HEK293 (cell line): ENCODE measurements around the gene RNF214.

Experiments used
- CTCF ChIA-PET: fragments of 350-600 bp; formaldehyde crosslinking; extraction: SDS; loops from one replicate; lab custom pipeline; 2021; ENCODE audit warnings: antibody characterized with exemption; lab: Yijun Ruan, JAX
- POLR2A ChIA-PET: fragments of 300-600 bp; formaldehyde crosslinking; extraction: SDS; loops from one replicate; lab custom pipeline; 2020; ENCODE audit warnings: antibody characterized with exemption, inconsistent platforms; lab: Yijun Ruan, JAX
- H3K27ac ChIP-seq: fragments of 200-500 bp; sonication (Bioruptor generic); 2 replicates; pipeline ENCODE4 v1.5.1; 2014; ENCODE audit warnings: low read depth, low read length, control low read depth, inconsistent platforms; ENCODE audit errors: extremely low read depth
- H3K36me3 ChIP-seq, 2 experiments: fragments of 200-500 bp in 1 of 2; sonication (Bioruptor generic) in 1 of 2; 1 replicate in 1 of 2; 2 replicates in 1 of 2; pipeline ENCODE4 v1.5.1; 2014 to 2017; ENCODE audit warnings: inconsistent platforms in 2 of 2, low read length in 2 of 2; ENCODE audit not compliant: control insufficient read depth in 2 of 2, insufficient read depth in 1 of 2
- H3K4me1 ChIP-seq: fragments of 200-500 bp; sonication (Bioruptor generic); 2 replicates; pipeline ENCODE4 v1.5.1; 2014; ENCODE audit warnings: mild to moderate bottlenecking, low read length, inconsistent platforms; ENCODE audit not compliant: control insufficient read depth, insufficient read depth
- H3K4me3 ChIP-seq: 2 replicates; pipeline ENCODE4 v1.5.1; 2011; ENCODE audit warnings: low read depth, mild to moderate bottlenecking, control low read depth, low read length, moderate library complexity
- H3K9me3 ChIP-seq: fragments of 200-500 bp; sonication (Bioruptor generic); 2 replicates; pipeline ENCODE4 v1.5.1; 2014; ENCODE audit warnings: low read depth, low read length, inconsistent platforms; ENCODE audit not compliant: control insufficient read depth, insufficient read depth
- ATF2 ChIP-seq: fragments of 450-650 bp; formaldehyde crosslinking; IDR thresholded peaks from 2 replicates; pipeline ENCODE4 v1.5.1; 2016; ENCODE audit warnings: missing biosample characterization, missing genetic modification characterization, low read depth
- BCL11B ChIP-seq: fragments of 450-650 bp; formaldehyde crosslinking; IDR thresholded peaks from 2 replicates; pipeline ENCODE4 v1.5.1; 2016; ENCODE audit warnings: low read depth, missing biosample characterization, missing genetic modification characterization
- KLF1 ChIP-seq: fragments of 450-650 bp; formaldehyde crosslinking; IDR thresholded peaks from 2 replicates; pipeline ENCODE4 v1.5.1; 2016; ENCODE audit warnings: missing biosample characterization, missing genetic modification characterization
- TCF7L2 ChIP-seq: IDR thresholded peaks from 2 replicates; pipeline ENCODE4 v1.6.1; 2011; ENCODE audit warnings: low read depth, mild to moderate bottlenecking, inconsistent platforms, low read length, moderate library complexity, borderline replicate concordance
- ZBTB6 ChIP-seq: fragments of 450-650 bp; formaldehyde crosslinking; IDR thresholded peaks from 2 replicates; pipeline ENCODE4 v1.5.1; 2017; ENCODE audit warnings: missing biosample characterization, missing genetic modification characterization
- ZBTB7A ChIP-seq: fragments of 450-650 bp; formaldehyde crosslinking; IDR thresholded peaks from 2 replicates; pipeline ENCODE4 v1.5.1; 2016; ENCODE audit warnings: low read depth, missing biosample characterization, missing genetic modification characterization
- ZNF133 ChIP-seq: fragments of 450-650 bp; formaldehyde crosslinking; IDR thresholded peaks from 2 replicates; pipeline ENCODE4 v1.5.1; 2016; ENCODE audit warnings: missing biosample characterization, missing genetic modification characterization
- ZNF211 ChIP-seq: fragments of 450-650 bp; formaldehyde crosslinking; IDR thresholded peaks from 2 replicates; pipeline ENCODE4 v1.5.1; 2016; ENCODE audit warnings: low read depth, missing biosample characterization, missing genetic modification characterization
- ZNF311 ChIP-seq: fragments of 450-650 bp; formaldehyde crosslinking; IDR thresholded peaks from 2 replicates; pipeline ENCODE4 v1.5.1; 2017; ENCODE audit warnings: missing biosample characterization, missing genetic modification characterization, borderline replicate concordance
- ZNF324 ChIP-seq: fragments of 450-650 bp; formaldehyde crosslinking; IDR thresholded peaks from 2 replicates; pipeline ENCODE4 v1.5.1; 2016; ENCODE audit warnings: missing biosample characterization, missing genetic modification characterization
- ZNF366 ChIP-seq: fragments of 450-650 bp; formaldehyde crosslinking; conservative IDR thresholded peaks from 2 replicates; pipeline ENCODE4 v1.5.1; 2016; ENCODE audit warnings: missing biosample characterization, missing genetic modification characterization
- ZNF37A ChIP-seq: fragments of 450-650 bp; IDR thresholded peaks from 2 replicates; pipeline ENCODE4 v1.5.1; 2018; ENCODE audit warnings: missing biosample characterization, missing genetic modification characterization
- ZNF488 ChIP-seq: fragments of 450-650 bp; formaldehyde crosslinking; IDR thresholded peaks from 2 replicates; pipeline ENCODE4 v1.5.1; 2016; ENCODE audit warnings: missing biosample characterization, missing genetic modification characterization
- ZNF548 ChIP-seq: fragments of 450-650 bp; formaldehyde crosslinking; IDR thresholded peaks from 2 replicates; pipeline ENCODE4 v1.5.1; 2016; ENCODE audit warnings: missing biosample characterization, missing genetic modification characterization
- ZNF555 ChIP-seq: fragments of 450-650 bp; formaldehyde crosslinking; conservative IDR thresholded peaks from 2 replicates; pipeline ENCODE4 v1.5.1; 2017; ENCODE audit warnings: missing biosample characterization, mild to moderate bottlenecking, missing genetic modification characterization, inconsistent platforms
- ZNF558 ChIP-seq: fragments of 450-650 bp; formaldehyde crosslinking; IDR thresholded peaks from 2 replicates; pipeline ENCODE4 v1.5.1; 2016; ENCODE audit warnings: missing biosample characterization, missing genetic modification characterization
- ZNF621 ChIP-seq: fragments of 450-650 bp; formaldehyde crosslinking; IDR thresholded peaks from 2 replicates; pipeline ENCODE4 v1.5.1; 2017; ENCODE audit warnings: missing biosample characterization, missing genetic modification characterization
- ZNF624 ChIP-seq: fragments of 450-650 bp; formaldehyde crosslinking; IDR thresholded peaks from 2 replicates; pipeline ENCODE4 v1.5.1; 2017; ENCODE audit warnings: missing biosample characterization, missing genetic modification characterization
- ZNF677 ChIP-seq: fragments of 450-650 bp; IDR thresholded peaks from 2 replicates; pipeline ENCODE4 v1.5.0; 2018; ENCODE audit warnings: missing biosample characterization, mild to moderate bottlenecking, missing genetic modification characterization, moderate library complexity
- ZNF704 ChIP-seq: fragments of 450-650 bp; formaldehyde crosslinking; IDR thresholded peaks from 2 replicates; pipeline ENCODE4 v1.5.1; 2016; ENCODE audit warnings: missing biosample characterization, missing genetic modification characterization
- ZSCAN18 ChIP-seq: fragments of 450-650 bp; formaldehyde crosslinking; IDR thresholded peaks from 2 replicates; pipeline ENCODE4 v1.5.1; 2016; ENCODE audit warnings: missing biosample characterization, missing genetic modification characterization

The RNF214 gene

GRCh38 chr11:117201658-117202305, 30.7 kb upstream of the RNF214 start:
- no peak for TF ChIP-seq ZSCAN18 (tag by site-specific recombination)
- no peak for TF ChIP-seq BCL11B (tag by site-specific recombination)
- TF ChIP-seq KLF1: no peak
- TF ChIP-seq ZBTB6 (tag by site-specific recombination): no peak
- TF ChIP-seq, all 188 proteins: peak for 0
- ChIA-PET CTCF (interaction anchor here (0.8 to 2.0 kb wide), 6 partner anchors 8 to 30 kb away, joined by 3 to 4 read pairs (median 4); partner anchors contain the start of gene PCSK7), POLR2A (interaction anchor here (1.1 to 1.3 kb wide), 2 partner anchors 18 to 25 kb away, joined by 3 read pairs; no protein-coding TSS in a partner anchor)
- Histone ChIP-seq H3K9me3 (no peaks in the 10 kb centered on the region), H3K36me3 (peaks cover 0 to 23% of the 10 kb centered on the region in 2 experiments; a peak in 1 of 3 replicates), H3K27ac (no peak overlapping the region), H3K4me1 (no peaks in the 10 kb centered on the region), H3K4me3 (no peak overlapping the region)

- Histone ChIP-seq H3K27ac (no peak overlapping the region), H3K4me1 (no peaks in the 10 kb centered on the region), H3K9me3 (no peaks in the 10 kb centered on the region), H3K36me3 (peaks cover 0 to 20% of the 10 kb centered on the region in 2 experiments; a peak in 1 of 3 replicates), H3K4me3 (no peak overlapping the region)
- POLR2A ChIA-PET: interaction anchor here (1.1 to 1.5 kb wide), 3 partner anchors 18 to 24 kb away, joined by 3 read pairs; no protein-coding TSS in a partner anchor
- TF ChIP-seq ZNF133 (tag by site-specific recombination): no peak
- TF ChIP-seq ZNF558 (tag by site-specific recombination): no peak
- TF ChIP-seq ZNF37A (tag by site-specific recombination): no peak
- CTCF ChIA-PET: interaction anchor here (0.9 to 2.0 kb wide), 5 partner anchors 8 to 29 kb away, joined by 3 to 4 read pairs (median 4); partner anchors contain the start of gene PCSK7
Observed at GRCh38 chr11:117202386-117203068, 29.9 kb upstream of the RNF214 start.

- no peak overlapping the region for H3K27ac ChIP-seq
- no peak overlapping the region for H3K4me3 ChIP-seq
- POLR2A ChIA-PET: interaction anchor here (1.1 to 1.5 kb wide), 3 partner anchors 17 to 24 kb away, joined by 3 read pairs; no protein-coding TSS in a partner anchor
- H3K9me3 ChIP-seq: no peaks in the 10 kb centered on the region
- CTCF ChIA-PET: interaction anchor here (0.6 to 2.0 kb wide), 3 partner anchors 22 to 1993 kb away, joined by 3 to 4 read pairs (median 3); partner anchors contain the start of gene PCSK7
- no peaks in the 10 kb centered on the region for H3K4me1 ChIP-seq
- peaks cover 0 to 20% of the 10 kb centered on the region in 2 experiments; a peak in 1 of 3 replicates for H3K36me3 ChIP-seq
- TF ChIP-seq ZNF677 (tag by site-specific recombination) (no peak), ZNF548 (tag by site-specific recombination) (no peak), ZNF624 (tag by site-specific recombination) (no peak), ZNF558 (tag by site-specific recombination) (no peak), ZNF555 (tag by site-specific recombination) (no peak), ZNF324 (tag by site-specific recombination) (no peak), ZNF311 (tag by site-specific recombination) (no peak), ZNF704 (tag by site-specific recombination) (no peak), ZBTB7A (no peak), ZNF366 (tag by site-specific recombination) (no peak), ZNF211 (no peak), ZNF621 (no peak), ZNF488 (tag by site-specific recombination) (no peak), ATF2 (tag by site-specific recombination) (no peak), TCF7L2 (no peak)
Observed at GRCh38 chr11:117203069-117203407, 29.4 kb upstream of the RNF214 start.
